SJCRH30 (cell line): ENCODE results near the gene MTMR1. TPM values are rescaled to one million over a fixed set of nuclear protein-coding genes. Genes with fewer than 3 reads are reported as not detected.

Source experiments
- DNase-seq, 2 experiments: peaks; one replicate each; pipeline ENCODE4 v3.0.0-alpha.2; 2015 to 2020
- H3K27ac ChIP-seq: fragments of 250-450 bp; sonication (Bioruptor Pico); 2 replicates; pipeline ENCODE4 v1.5.1; 2020; ENCODE audit warnings: mild to moderate bottlenecking, moderate library complexity
- H3K27me3 ChIP-seq: fragments of 250-450 bp; sonication (Bioruptor Pico); 2 replicates; pipeline ENCODE4 v1.5.1; 2020; ENCODE audit warnings: mild to moderate bottlenecking, moderate library complexity
- H3K36me3 ChIP-seq: fragments of 250-450 bp; sonication (Bioruptor Pico); 2 replicates; pipeline ENCODE4 v1.5.1; 2020; ENCODE audit warnings: mild to moderate bottlenecking, moderate library complexity
- H3K4me1 ChIP-seq: fragments of 250-450 bp; sonication (Bioruptor Pico); 2 replicates; pipeline ENCODE4 v1.5.1; 2020; ENCODE audit warnings: mild to moderate bottlenecking, moderate library complexity
- H3K4me3 ChIP-seq: fragments of 250-450 bp; sonication (Bioruptor Pico); 2 replicates; pipeline ENCODE4 v1.5.1; 2020; ENCODE audit warnings: mild to moderate bottlenecking, moderate library complexity
- H3K9me3 ChIP-seq: fragments of 250-450 bp; sonication (Bioruptor Pico); replicated peaks from 2 replicates; pipeline ENCODE4 v1.5.1; 2020; ENCODE audit warnings: mild to moderate bottlenecking, moderate library complexity
- total RNA-seq: library from RNA; depleted of rRNA; stranded (reverse); fragments of >200 nt; shearing (Covaris generic); gene quantifications from 2 replicates; pipeline ENCODE4 v1.2.3, GENCODE V29; 2014; rRNA removed

Gene MTMR1
- total RNA-seq: 23.7 and 26.3 TPM in 2 replicates

DNA sequence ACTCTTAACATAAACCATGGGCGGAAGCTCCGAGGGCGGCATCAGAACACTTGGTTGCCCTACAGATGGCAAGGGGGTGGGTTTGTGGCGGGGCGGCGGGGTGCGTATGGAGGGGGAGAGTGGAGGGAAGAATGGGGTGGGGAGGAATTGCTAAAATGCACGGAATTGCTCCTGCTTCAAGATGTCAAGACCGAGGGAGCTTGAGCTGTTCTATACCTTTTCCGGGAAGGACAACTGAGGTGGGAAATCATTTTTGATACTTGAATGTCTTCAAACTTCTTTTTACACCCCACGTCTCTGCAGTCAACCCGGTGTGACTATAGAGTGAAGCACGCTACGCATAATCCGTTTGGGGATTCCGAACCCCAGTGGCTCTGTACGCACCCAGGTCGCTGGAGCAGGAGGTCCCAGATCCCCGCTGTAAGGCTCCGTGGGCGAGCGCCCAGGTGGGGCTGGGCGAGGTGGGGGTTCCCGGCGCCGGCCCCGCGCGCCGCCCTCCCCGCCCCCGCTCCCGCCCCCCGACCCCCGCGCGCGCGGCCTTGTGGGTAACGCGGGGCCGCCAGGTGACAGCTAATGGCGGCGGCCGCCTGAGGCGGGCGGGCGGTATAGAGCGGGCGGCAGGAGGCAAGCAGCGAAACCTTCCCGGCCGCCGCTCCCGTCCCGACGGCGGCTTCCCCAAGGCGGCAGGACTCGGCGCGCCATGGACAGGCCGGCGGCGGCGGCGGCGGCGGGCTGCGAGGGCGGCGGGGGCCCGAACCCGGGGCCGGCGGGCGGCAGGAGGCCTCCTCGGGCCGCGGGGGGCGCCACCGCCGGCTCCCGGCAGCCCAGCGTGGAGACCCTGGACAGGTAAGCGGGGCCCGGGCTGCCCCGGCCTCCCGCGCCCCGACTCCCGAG lies at the start of gene MTMR1:
Gene MTMR1, plus strand, starts transcription at position 566 of the 894 bp plus-strand sequence. Its CDS starts 135 bp downstream, at position 701.
- Histone ChIP-seq H3K4me3 (peak within 1 kb of the TSS; percentile 58), H3K27me3 (no peaks in the 10 kb centered on the region), H3K27ac (peak within 1 kb of the TSS; percentile 96), H3K9me3 (no peaks in the 10 kb centered on the region), H3K4me1 (peaks cover 21% of the 10 kb centered on the region), H3K36me3 (no peaks in the 10 kb centered on the region)
- DNase-seq: peak; percentile 28 to 45

DNA sequence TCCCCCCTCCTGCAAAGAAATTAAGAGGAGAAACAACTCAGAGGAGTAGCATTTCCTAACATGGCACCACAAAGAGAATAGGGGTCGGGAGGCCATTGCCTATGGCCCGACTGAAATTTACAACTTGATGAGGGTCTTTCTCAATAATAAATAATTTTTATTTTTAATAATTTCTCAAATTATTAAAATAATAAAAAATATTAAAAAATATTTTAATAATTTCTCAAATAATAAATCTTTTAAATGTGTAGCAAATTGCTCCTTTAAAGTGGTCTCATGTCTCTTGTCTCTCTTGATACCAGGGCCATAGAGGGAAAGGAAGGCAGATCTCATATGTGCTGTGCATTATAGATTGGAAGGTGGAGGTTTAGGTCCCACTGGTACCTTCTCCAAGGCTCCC lies 49.2 kb upstream of the MTMR1 start:
- no peak overlapping the region for H3K4me3 ChIP-seq
- no peaks in the 10 kb centered on the region for H3K27me3 ChIP-seq
- H3K36me3 ChIP-seq: no peaks in the 10 kb centered on the region
- no peaks in the 10 kb centered on the region for H3K9me3 ChIP-seq
- no peak for DNase-seq
- H3K27ac ChIP-seq: no peak overlapping the region
- no peaks in the 10 kb centered on the region for H3K4me1 ChIP-seq

DNA sequence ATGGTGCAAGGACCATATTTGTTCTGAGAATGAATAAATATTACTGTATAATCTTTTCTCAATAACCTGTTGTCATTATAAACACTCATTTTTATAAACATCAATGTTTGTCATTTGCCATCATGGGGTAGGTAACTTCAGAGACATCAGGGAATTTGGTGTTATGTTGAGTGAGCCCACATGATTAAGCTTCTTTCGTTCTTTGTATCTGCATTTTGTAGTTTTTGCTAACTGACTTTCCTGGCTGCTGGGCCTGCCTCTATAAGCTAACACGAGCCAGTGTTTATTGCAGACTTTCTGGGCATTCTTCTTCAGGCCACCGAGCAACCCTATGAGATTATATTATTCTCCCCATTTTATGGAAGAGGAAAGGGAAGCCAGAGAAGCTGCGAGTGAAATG lies 48.8 kb upstream of the MTMR1 start:
- Histone ChIP-seq H3K27me3 (no peaks in the 10 kb centered on the region), H3K9me3 (no peaks in the 10 kb centered on the region), H3K4me3 (no peak overlapping the region), H3K4me1 (no peaks in the 10 kb centered on the region), H3K27ac (no peak overlapping the region), H3K36me3 (no peaks in the 10 kb centered on the region)
- no peak for DNase-seq

DNA sequence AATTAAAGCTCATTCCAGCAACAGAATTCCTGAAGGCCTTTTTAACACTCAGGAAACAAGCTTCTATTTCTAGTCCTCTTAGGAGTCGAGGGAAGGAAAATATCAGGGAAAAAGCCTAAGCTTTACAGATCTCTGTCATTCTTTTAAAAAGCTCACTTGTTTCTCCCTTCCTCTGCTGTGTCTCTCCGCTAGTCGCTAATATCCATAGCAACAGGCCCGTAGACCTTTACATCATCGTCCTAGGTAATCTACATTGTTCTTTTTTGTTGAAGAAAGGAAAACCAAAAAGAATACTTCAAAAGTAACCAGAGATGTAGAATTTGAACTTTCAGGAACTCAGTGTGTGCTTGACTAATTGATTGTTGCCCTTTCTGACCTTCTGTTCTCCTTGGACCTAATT lies 45.9 kb upstream of the MTMR1 start:
- H3K4me1 ChIP-seq: no peaks in the 10 kb centered on the region
- no peak for DNase-seq
- no peak overlapping the region for H3K27ac ChIP-seq
- no peaks in the 10 kb centered on the region for H3K27me3 ChIP-seq
- no peak overlapping the region for H3K4me3 ChIP-seq
- H3K9me3 ChIP-seq: no peaks in the 10 kb centered on the region
- H3K36me3 ChIP-seq: no peaks in the 10 kb centered on the region

DNA sequence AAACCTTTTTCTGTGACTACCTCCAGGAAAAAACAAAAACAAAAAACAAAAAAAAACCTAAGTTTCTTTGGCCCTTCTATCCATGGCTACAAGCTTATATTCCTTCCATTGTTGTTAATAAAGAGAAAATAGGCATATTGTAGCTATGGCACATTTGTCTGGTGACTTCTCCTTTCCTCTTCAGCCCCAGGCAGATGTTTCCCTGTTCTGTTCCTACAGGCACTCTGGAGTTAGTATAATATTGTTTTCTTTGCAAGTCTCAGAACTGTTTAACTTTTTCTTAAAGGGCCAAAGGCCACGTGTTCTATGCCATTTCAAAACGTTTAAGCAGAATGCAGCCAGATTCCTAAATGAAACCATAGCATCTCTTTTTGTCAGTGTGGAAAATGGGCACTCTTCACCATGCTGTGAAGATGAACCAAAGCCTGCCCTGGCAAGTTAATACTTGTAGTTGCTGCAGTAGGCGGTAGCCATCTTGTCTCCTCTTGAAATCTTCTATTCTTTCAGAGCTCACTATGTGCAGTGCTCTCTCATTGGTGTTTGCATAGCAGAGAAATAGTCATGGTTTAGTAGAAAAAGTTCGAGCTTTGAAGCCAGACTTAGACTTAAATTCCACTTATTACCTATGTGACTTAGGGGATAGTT lies 44.8 kb upstream of the MTMR1 start:
- Histone ChIP-seq H3K27ac (no peak overlapping the region), H3K27me3 (no peaks in the 10 kb centered on the region), H3K36me3 (no peaks in the 10 kb centered on the region), H3K4me1 (no peaks in the 10 kb centered on the region), H3K4me3 (no peak overlapping the region), H3K9me3 (no peaks in the 10 kb centered on the region)
- DNase-seq: no peak

DNA sequence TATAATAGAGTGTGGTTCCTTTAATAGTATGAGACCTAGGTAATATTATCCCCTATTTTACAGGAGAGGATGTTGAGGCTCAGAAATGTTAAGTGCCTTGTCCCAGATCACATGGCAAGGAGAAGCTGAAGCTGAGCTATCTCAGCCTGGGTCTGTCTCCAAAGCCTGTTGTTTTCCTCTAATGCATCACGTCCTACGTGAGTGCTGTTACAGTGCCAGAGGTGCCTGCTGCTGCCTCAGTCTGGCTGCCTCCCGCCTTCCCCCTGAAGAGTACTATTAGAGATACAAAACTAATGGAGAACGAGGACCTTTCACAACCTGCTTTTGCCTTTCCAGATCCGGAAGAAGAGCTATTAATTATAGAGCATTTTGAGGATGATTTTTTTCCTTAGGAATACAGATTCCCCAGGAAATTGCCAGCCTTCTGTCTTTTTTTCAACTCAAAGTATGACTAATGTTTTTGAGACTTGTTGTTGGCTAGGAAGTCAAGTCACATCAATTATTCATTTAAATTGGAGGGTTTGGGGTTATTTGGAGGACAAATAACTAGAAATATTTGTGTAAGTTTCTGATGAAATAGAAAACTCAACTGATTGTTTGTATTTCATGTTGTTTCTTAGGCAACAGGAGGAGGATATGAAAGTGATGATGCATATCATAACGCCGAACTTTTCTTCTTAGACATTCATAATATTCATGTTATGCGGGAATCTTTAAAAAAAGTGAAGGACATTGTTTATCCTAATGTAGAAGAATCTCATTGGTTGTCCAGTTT lies 43.9 kb upstream of the MTMR1 start:
- no peak overlapping the region for H3K4me3 ChIP-seq
- no peaks in the 10 kb centered on the region for H3K36me3 ChIP-seq
- H3K9me3 ChIP-seq: no peaks in the 10 kb centered on the region
- H3K27me3 ChIP-seq: no peaks in the 10 kb centered on the region
- no peak for DNase-seq
- H3K27ac ChIP-seq: no peak overlapping the region
- no peaks in the 10 kb centered on the region for H3K4me1 ChIP-seq

DNA sequence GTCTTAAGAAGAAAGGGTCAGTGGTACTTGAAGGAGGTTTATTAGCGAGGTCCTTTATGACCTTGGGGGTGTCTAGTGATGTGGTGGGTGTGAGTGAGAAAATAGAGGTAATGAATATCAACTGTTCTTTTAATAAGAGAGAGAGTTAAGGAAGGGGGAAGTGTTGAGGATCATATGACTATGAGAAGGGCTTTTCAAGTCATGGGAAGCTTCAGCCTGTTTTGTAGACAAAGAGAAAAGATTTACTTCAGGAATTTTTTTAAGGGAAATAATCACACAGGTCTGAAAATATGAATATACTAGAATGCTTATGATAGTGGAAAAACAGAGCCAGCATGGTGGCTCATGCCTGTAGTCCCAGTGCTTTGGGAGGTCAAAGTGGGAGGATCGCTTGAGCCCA lies 41.3 kb upstream of the MTMR1 start:
- Histone ChIP-seq H3K27ac (no peak overlapping the region), H3K4me1 (no peaks in the 10 kb centered on the region), H3K4me3 (no peak overlapping the region), H3K36me3 (no peaks in the 10 kb centered on the region), H3K9me3 (no peaks in the 10 kb centered on the region), H3K27me3 (no peaks in the 10 kb centered on the region)
- DNase-seq: no peak

DNA sequence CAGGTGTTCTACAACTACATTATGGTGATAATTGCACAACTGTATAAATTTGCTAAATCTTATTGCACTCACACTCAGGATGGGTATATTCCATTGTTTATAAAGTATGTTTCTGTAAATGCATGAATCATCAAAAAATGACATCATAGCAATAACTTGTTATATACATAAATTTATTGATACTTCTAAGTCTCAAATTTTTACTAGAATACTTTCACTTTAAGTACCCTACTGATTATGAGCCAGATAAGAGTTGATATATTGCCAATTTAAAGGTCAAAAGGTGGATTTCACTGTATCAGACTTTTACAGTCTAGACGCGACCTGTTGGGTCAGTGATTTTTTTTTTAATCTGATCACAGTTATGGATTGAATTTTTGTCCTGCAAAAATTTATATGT lies 37.4 kb upstream of the MTMR1 start:
- Histone ChIP-seq H3K4me1 (no peaks in the 10 kb centered on the region), H3K27ac (no peak overlapping the region), H3K27me3 (no peaks in the 10 kb centered on the region), H3K36me3 (no peaks in the 10 kb centered on the region), H3K9me3 (no peaks in the 10 kb centered on the region), H3K4me3 (no peak overlapping the region)
- no peak for DNase-seq

DNA sequence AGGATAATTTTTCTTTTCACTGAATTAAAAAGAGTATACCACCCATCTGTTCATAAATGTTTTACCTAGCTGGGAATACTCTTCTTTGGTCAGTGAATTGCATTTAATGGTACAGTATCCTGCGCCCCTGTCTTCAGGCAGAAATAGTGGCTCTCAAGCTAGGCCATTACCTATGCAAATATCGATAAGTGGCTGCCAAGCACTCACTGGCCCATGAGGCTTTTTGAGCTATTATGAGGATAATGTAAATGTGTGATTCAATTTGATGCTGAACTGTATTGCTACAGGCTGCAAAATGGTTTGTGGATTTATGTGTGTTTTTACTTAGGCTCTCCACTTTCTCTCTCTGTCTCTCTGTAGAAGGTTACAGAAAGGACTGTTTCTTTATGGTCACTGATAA lies 30.1 kb upstream of the MTMR1 start:
- Histone ChIP-seq H3K9me3 (no peaks in the 10 kb centered on the region), H3K27ac (no peak overlapping the region), H3K4me1 (no peaks in the 10 kb centered on the region), H3K27me3 (no peaks in the 10 kb centered on the region), H3K4me3 (no peak overlapping the region), H3K36me3 (no peaks in the 10 kb centered on the region)
- no peak for DNase-seq

DNA sequence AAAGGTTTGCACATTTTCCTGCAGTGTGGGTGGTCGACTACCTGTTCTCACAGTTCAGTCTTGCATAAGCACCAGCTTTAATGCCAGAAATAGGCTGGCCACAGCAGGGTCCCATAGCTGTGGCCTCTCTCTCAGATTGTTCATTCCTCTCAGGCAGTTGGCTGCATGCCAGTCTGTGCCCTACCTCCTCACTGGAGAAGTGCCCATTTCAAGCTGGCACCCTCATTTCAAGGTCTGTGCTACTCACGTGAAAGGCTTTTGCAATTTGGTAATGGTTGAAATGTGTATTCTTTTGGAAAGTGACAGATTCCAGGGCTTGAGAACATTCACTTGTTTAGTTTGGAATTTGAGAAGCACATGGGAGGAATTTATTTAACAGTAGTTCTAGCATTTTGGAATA lies 28.9 kb upstream of the MTMR1 start:
- DNase-seq: peak in 1 of 2 experiments; percentile 7
- Histone ChIP-seq H3K9me3 (no peaks in the 10 kb centered on the region), H3K27me3 (no peaks in the 10 kb centered on the region), H3K4me3 (no peak overlapping the region), H3K27ac (no peak overlapping the region), H3K36me3 (no peaks in the 10 kb centered on the region), H3K4me1 (no peaks in the 10 kb centered on the region)

DNA sequence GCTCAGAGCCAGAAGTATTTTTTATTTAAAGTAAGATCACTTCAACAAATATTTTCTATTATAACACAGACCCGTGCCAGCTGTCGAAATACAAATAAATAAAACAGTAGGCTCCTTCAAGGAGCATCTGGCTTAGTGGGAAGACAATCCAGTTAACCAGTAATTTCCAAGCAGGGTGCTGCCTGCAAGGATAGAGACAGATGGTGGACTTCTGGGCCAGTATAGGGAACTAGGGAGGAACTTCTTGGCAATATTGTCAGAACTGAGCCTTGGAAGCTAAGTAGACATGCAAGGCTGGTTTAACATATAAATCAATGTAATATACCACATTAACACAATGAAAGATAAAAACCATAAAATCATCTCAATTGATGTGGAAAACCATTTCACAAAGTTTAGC lies 17.0 kb upstream of the MTMR1 start:
- H3K4me1 ChIP-seq: no peaks in the 10 kb centered on the region
- H3K27ac ChIP-seq: no peak overlapping the region
- H3K27me3 ChIP-seq: no peaks in the 10 kb centered on the region
- no peak for DNase-seq
- H3K36me3 ChIP-seq: no peaks in the 10 kb centered on the region
- H3K9me3 ChIP-seq: no peaks in the 10 kb centered on the region
- H3K4me3 ChIP-seq: no peak overlapping the region

DNA sequence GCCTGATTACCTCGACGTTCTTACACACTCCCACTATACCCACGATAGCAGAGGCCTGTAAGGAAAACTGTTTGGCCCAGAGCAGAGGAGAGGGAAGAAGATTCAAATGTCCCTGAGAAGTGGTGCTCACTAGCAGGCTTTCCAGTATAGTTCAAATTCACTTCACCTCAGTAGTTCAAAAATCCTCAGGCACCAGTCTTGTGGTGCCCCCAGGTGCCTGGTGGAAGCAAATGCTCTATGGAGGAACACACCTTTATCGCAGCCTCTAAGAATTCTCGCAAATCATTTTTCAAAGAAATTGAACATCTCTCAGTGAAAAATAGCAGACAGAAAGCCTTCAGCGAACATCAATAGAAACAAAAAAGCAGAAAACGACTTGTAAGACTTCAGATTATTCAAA lies 12.2 kb upstream of the MTMR1 start:
- H3K27me3 ChIP-seq: no peaks in the 10 kb centered on the region
- no peaks in the 10 kb centered on the region for H3K4me1 ChIP-seq
- H3K36me3 ChIP-seq: no peaks in the 10 kb centered on the region
- no peak overlapping the region for H3K27ac ChIP-seq
- H3K9me3 ChIP-seq: no peaks in the 10 kb centered on the region
- H3K4me3 ChIP-seq: no peak overlapping the region
- DNase-seq: peak in 1 of 2 experiments; percentile 39

DNA sequence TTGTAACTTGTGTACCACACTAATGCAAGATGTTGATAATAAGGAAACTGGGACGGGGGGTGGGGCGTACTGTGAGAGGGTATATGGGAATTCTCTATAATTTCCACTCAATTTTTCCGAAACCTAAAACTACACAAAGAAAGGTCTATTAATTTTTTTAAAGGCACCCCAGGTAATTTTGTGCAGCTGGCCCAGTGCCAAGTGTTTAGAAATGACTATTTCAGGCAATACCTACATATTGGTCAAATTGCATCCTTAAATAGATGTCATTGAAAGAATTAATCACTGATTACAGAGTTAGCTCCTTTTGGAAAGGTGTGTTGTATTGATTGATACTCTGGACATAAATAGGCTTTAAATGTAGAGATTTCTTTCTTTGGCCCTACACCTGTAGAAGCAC lies 10.1 kb upstream of the MTMR1 start:
- DNase-seq: no peak
- no peak overlapping the region for H3K27ac ChIP-seq
- H3K4me3 ChIP-seq: no peak overlapping the region
- H3K27me3 ChIP-seq: no peaks in the 10 kb centered on the region
- H3K4me1 ChIP-seq: peaks cover 7% of the 10 kb centered on the region
- H3K9me3 ChIP-seq: no peaks in the 10 kb centered on the region
- H3K36me3 ChIP-seq: no peaks in the 10 kb centered on the region

DNA sequence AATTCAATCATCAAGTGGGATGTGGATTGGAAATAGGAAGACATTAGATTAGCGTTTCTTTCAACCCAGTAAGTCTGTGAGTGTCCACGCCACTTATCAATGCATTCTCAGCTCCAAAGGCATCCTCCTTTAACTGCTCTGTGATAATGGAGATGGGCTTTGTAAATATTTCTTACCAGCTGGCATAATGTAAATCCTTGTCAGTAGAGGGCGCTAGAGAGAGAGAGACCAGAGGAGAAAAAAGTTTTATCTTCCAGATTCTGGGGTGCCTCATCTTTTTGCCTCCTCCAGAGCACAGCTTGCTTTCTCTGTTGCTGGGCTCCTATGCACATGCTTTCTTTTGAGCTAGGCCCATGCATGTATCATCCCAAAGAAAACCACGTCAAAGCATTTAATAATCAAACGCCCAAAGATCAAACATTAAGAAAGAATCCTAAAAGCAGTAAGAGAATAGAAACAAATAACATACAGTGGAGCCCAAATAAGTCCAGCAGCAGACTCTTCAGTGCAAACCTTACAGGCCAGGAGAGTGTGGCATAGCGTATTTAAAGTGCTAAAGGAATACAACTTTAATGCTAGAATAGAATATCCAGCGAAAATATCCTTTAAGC lies 9.6 kb upstream of the MTMR1 start:
- Histone ChIP-seq H3K27ac (no peak overlapping the region), H3K27me3 (no peaks in the 10 kb centered on the region), H3K4me1 (peaks cover 12% of the 10 kb centered on the region), H3K36me3 (no peaks in the 10 kb centered on the region), H3K4me3 (no peak overlapping the region), H3K9me3 (no peaks in the 10 kb centered on the region)
- DNase-seq: peak; percentile 13 to 76
